ENCODE measurements around the gene PODXL. TPM values are rescaled to one million over a fixed set of nuclear protein-coding genes. Genes with fewer than 3 reads are reported as not detected.
"Not testable (repeated sequence)": the region's sequence is repeated elsewhere in the genome, so short reads cannot be mapped to it uniquely, and the experiment has no call there.

The PODXL gene
- total RNA-seq, 1 experiment from 2014 or later, result 27.1 TPM

GRCh38 chr7:131511071-131511470 is 45.4 kb downstream of the PODXL start:
- no peak for DNase-seq (ENCODE audit: low read depth)

GRCh38 chr7:131509781-131510180 is 46.6 kb downstream of the PODXL start:
- DNase-seq (ENCODE audit: low read depth), result no peak

- DNase-seq (ENCODE audit: low read depth), result no peak
Measured at GRCh38 chr7:131508754-131509486, 47.5 kb downstream of the PODXL start.

GRCh38 chr7:131507592-131508331 is 48.7 kb downstream of the PODXL start:
- DNase-seq (ENCODE audit: low read depth), result peak; percentile 88

- DNase-seq (ENCODE audit: low read depth), result no peak
Measured at GRCh38 chr7:131506597-131506996, 49.8 kb downstream of the PODXL start.

GRCh38 chr7:131505636-131506557 is 50.5 kb downstream of the PODXL start:
- DNase-seq (ENCODE audit: low read depth), result no peak

GRCh38 chr7:131505037-131505620 is 51.3 kb downstream of the PODXL start:
- DNase-seq (ENCODE audit: low read depth), result not testable (repeated sequence)

GRCh38 chr7:131504157-131504899 is 52.1 kb downstream of the PODXL start:
- DNase-seq (ENCODE audit: low read depth), result no peak

GRCh38 chr7:131503639-131504038 is 52.8 kb downstream of the PODXL start:
- no peak for DNase-seq (ENCODE audit: low read depth)

- peak; percentile 43 for DNase-seq (ENCODE audit: low read depth)
Measured at GRCh38 chr7:131502810-131503508, 53.5 kb downstream of the PODXL start.

- DNase-seq (ENCODE audit: low read depth), result no peak
Measured at GRCh38 chr7:131501930-131502685, 54.3 kb downstream of the PODXL start.

- DNase-seq (ENCODE audit: low read depth), result peak; percentile 71
Measured at GRCh38 chr7:131501422-131501821, 55.0 kb downstream of the PODXL start.

GRCh38 chr7:131500357-131500756 is 56.1 kb downstream of the PODXL start:
- DNase-seq (ENCODE audit: low read depth), result no peak

- DNase-seq (ENCODE audit: low read depth), result no peak
Measured at GRCh38 chr7:131499801-131500200, 56.6 kb downstream of the PODXL start.

GRCh38 chr7:131498237-131498885 is 58.1 kb downstream of the PODXL start:
- DNase-seq (ENCODE audit: low read depth), result no peak

- DNase-seq (ENCODE audit: low read depth), result no peak
Measured at GRCh38 chr7:131497454-131497853, 59.0 kb downstream of the PODXL start.

GRCh38 chr7:131495669-131496498 is 60.5 kb downstream of the PODXL start:
- DNase-seq (ENCODE audit: low read depth), result no peak

GRCh38 chr7:131494182-131494581 is 62.2 kb downstream of the PODXL start:
- no peak for DNase-seq (ENCODE audit: low read depth)
